ENCODE measurements around the gene LRRC8A. TPM values are rescaled to one million over a fixed set of nuclear protein-coding genes. Genes with fewer than 3 reads are reported as not detected.

The LRRC8A gene
- total and polyA plus RNA-seq, 2 of the 4 experiments (the other 2 are of a cell fraction): 42.8 to 60.9 TPM

DNA sequence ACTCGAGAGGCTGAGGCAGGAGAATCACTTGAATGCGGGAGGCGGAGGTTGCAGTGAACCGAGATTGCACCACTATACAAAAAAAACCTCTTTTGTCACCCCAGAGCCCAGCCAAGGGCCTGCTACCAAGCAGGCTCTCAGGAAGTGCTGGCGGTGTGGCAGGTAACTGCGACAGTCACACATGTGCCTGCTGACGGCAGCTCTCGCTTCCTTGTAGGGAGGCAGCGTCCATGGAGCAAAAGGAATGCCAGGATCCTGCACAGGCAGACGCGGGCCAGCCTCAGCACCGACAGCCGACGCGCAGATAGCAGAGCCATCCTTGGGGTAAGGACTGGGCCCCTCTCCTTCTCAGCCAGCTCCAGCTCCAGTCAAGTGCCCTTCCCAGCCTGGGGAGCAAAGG lies 3.9 kb downstream of the LRRC8A start:
- Histone ChIP-seq H2AFZ (replicated peaks; ENCODE audit: low read length, poor library complexity) (no peak overlapping the region), H3K9me1 (ENCODE audit: insufficient read depth, low read length) (peaks cover 33% of the 10 kb centered on the region), H2AK9ac (replicated peaks; ENCODE audit: low read depth, low read length, poor library complexity) (no peak overlapping the region), H3K4me3 (ENCODE audit: insufficient read depth, low read depth, low read length) (no peak overlapping the region), H3K18ac (ENCODE audit: low read depth, low read length) (no peak overlapping the region), H3K27ac (ENCODE audit: insufficient read depth, low read length) (no peak overlapping the region), H2AK5ac (ENCODE audit: low read depth, low read length) (peak overlapping the region; percentile 35; the same call in 1 of the 2 replicates), H3K56ac (ENCODE audit: extremely low read depth, insufficient read depth, low read length) (no peak overlapping the region), H3K79me1 (ENCODE audit: low read depth in 1 of 2, low read length in 2 of 2) (peaks cover 16 to 79% of the 10 kb centered on the region in 2 experiments), H3K4ac (ENCODE audit: low read depth, low read length) (no peak overlapping the region), H3K36me3 (ENCODE audit: control insufficient read depth, insufficient read depth, low read length) (peaks cover 39% of the 10 kb centered on the region), H2BK20ac (ENCODE audit: low read depth, low read length) (no peak overlapping the region), H3K4me2 (ENCODE audit: low read depth, low read length) (no peak overlapping the region), H2BK15ac (ENCODE audit: low read depth, low read length) (no peak overlapping the region), H3K9me3 (ENCODE audit: control insufficient read depth, insufficient read depth, low read length) (no peaks in the 10 kb centered on the region), H3K4me1 (ENCODE audit: control insufficient read depth, insufficient read depth, low read length) (peaks cover 20% of the 10 kb centered on the region), H2BK5ac (ENCODE audit: low read depth, low read length, poor library complexity, severe bottlenecking) (no peak overlapping the region), H4K91ac (ENCODE audit: insufficient read depth, low read depth, low read length) (no peak overlapping the region), H3K14ac (replicated peaks; ENCODE audit: low read depth, low read length) (no peak overlapping the region), H3K27me3 (ENCODE audit: control insufficient read depth, insufficient read depth, low read length) (no peaks in the 10 kb centered on the region), H4K8ac (ENCODE audit: low read depth in 2 of 2, low read length in 2 of 2) (no peak overlapping the region), H4K5ac (ENCODE audit: low read depth, low read length) (no peak overlapping the region), H4K20me1 (ENCODE audit: insufficient read depth, low read length) (peaks cover 43% of the 10 kb centered on the region), H2BK120ac (ENCODE audit: low read depth, low read length) (no peak overlapping the region), H3K9ac (ENCODE audit: low read depth, low read length) (no peak overlapping the region), H3K23ac (ENCODE audit: low read depth, low read length) (no peak overlapping the region)
- in situ Hi-C loops (cut with MboI; ENCODE audit: low sequenced_read_pairs) (no loop called here), dilution Hi-C loops (cut with HindIII; ENCODE audit: low sequenced_read_pairs, unreplicated experiment) (no loop called here), intact Hi-C loops (cut with micrococcal nuclease) (no loop called here)
- DNase-seq: no peak
- no peak for ATAC-seq (ENCODE audit: low read depth)
- ChIA-PET CTCF (no interaction called here), POLR2A (ENCODE audit: unreplicated experiment) (no interaction called here)
- TF ChIP-seq, protein P1, sequence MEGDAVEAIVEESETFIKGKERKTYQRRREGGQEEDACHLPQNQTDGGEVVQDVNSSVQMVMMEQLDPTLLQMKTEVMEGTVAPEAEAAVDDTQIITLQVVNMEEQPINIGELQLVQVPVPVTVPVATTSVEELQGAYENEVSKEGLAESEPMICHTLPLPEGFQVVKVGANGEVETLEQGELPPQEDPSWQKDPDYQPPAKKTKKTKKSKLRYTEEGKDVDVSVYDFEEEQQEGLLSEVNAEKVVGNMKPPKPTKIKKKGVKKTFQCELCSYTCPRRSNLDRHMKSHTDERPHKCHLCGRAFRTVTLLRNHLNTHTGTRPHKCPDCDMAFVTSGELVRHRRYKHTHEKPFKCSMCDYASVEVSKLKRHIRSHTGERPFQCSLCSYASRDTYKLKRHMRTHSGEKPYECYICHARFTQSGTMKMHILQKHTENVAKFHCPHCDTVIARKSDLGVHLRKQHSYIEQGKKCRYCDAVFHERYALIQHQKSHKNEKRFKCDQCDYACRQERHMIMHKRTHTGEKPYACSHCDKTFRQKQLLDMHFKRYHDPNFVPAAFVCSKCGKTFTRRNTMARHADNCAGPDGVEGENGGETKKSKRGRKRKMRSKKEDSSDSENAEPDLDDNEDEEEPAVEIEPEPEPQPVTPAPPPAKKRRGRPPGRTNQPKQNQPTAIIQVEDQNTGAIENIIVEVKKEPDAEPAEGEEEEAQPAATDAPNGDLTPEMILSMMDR (conservative IDR thresholded peaks at IDR 0.05; ENCODE audit: low read depth, low read length): no peak
- no peak for TF ChIP-seq RAD21 (IDR thresholded peaks at IDR 0.05; ENCODE audit: low read length)
- no peak for TF ChIP-seq MAZ (IDR thresholded peaks at IDR 0.05; ENCODE audit: borderline replicate concordance, low read depth, low read length)
- no peak for TF ChIP-seq MXI1 (IDR thresholded peaks at IDR 0.05; ENCODE audit: borderline replicate concordance, low read depth, low read length)
- no peak for TF ChIP-seq RCOR1 (IDR thresholded peaks at IDR 0.05; ENCODE audit: insufficient replicate concordance, low read length)
- no peak for TF ChIP-seq RFX5 (IDR thresholded peaks at IDR 0.05; ENCODE audit: low read depth, low read length)
- no peak for TF ChIP-seq POLR2A (IDR thresholded peaks at IDR 0.05; ENCODE audit: low read depth, low read length)
- TF ChIP-seq ELK1 (IDR thresholded peaks at IDR 0.05; ENCODE audit: borderline replicate concordance, low read depth, low read length): no peak
- TF ChIP-seq MAFK (IDR thresholded peaks at IDR 0.05; ENCODE audit: low read depth, low read length): no peak
- no peak for TF ChIP-seq USF2 (IDR thresholded peaks at IDR 0.05; ENCODE audit: low read depth, low read length)
- 95% methylated on average over 4 of the region's 15 CpGs; no CpG with 5 or more reads in 1 of the 2 experiments for WGBS, 2 experiments (ENCODE audit: extremely low coverage in 2 of 2, insufficient read length in 1 of 2)
- BruUV-seq (replicated peaks): no TSS peak
